ENCODE measurements around the gene RNF223. TPM values are rescaled to one million over a fixed set of nuclear protein-coding genes. Genes with fewer than 3 reads are reported as not detected.
"Not testable (repeated sequence)": the region's sequence is repeated elsewhere in the genome, so short reads cannot be mapped to it uniquely, and the experiment has no call there.

RNF223 gene
- total RNA-seq, 5 donors from 2014 or later (not counting 1 experiment from before 2014, with no cell fraction given), result not detected

GRCh38 chr1:1068517-1069055, 5.5 kb downstream of the RNF223 start:
- H3K4me1 ChIP-seq (ENCODE audit: control insufficient read depth in 1 of 2, extremely low read depth in 1 of 2, insufficient read depth in 2 of 2, low read length in 2 of 2), result peaks cover 2 to 28% of the 10 kb centered on the region in 2 experiments
- ChIA-PET CTCF (no interaction called here), POLR2A (no interaction called here)
- DNase-seq (peak; percentile 16 to 79 (median 62)), ATAC-seq (replicated peaks in 1 of 4) (peak; percentile 47 to 67 (median 56))
- WGBS (ENCODE audit: insufficient coverage), result under 1% methylated on average over 45 of the region's 55 CpGs
- H3K27ac ChIP-seq (ENCODE audit: low read length), result no peak overlapping the region
- H3K4me3 Mint-ChIP-seq, result peak overlapping the region; percentile 66 to 74 (median 68)
- peak overlapping the region; percentile 10 to 62 for H3K4me3 ChIP-seq (ENCODE audit: control insufficient read depth in 1 of 2, extremely low read depth in 1 of 2, low read length in 1 of 2)
- H3K9me3 Mint-ChIP-seq, result no peaks in the 10 kb centered on the region
- no peaks in the 10 kb centered on the region for H3K9me3 ChIP-seq
- peaks cover 0 to 8% of the 10 kb centered on the region in 2 donors for H3K27me3 Mint-ChIP-seq
- H3K4me1 Mint-ChIP-seq, result peaks cover 0 to 17% (median 16%) of the 10 kb centered on the region in 3 donors
- H3K36me3 ChIP-seq (ENCODE audit: control insufficient read depth in 2 of 2, extremely low read depth in 1 of 2, insufficient read depth in 1 of 2, low read length in 1 of 2), result no peaks in the 10 kb centered on the region
- H3K27me3 ChIP-seq (replicated peaks in 1 of 2; ENCODE audit: control insufficient read depth in 2 of 2, extremely low read depth in 1 of 2, insufficient read depth in 2 of 2, low read length in 1 of 2), result peaks cover 0 to 45% of the 10 kb centered on the region in 2 experiments
- H3K36me3 Mint-ChIP-seq, result no peaks in the 10 kb centered on the region
- no peak overlapping the region for H3K27ac Mint-ChIP-seq

- H3K4me1 Mint-ChIP-seq, result peaks cover 0 to 20% (median 18%) of the 10 kb centered on the region in 3 donors
- DNase-seq (no peak), ATAC-seq (replicated peaks in 1 of 4) (no peak)
- CTCF ChIA-PET, result no interaction called here
- 71% methylated on average over 24 of the region's 32 CpGs for WGBS (ENCODE audit: insufficient coverage)
- no peaks in the 10 kb centered on the region for H3K9me3 Mint-ChIP-seq
- no peaks in the 10 kb centered on the region for H3K36me3 Mint-ChIP-seq
- H3K27me3 ChIP-seq (replicated peaks in 1 of 2; ENCODE audit: control insufficient read depth in 2 of 2, extremely low read depth in 1 of 2, insufficient read depth in 2 of 2, low read length in 1 of 2), result peaks cover 0 to 45% of the 10 kb centered on the region in 2 experiments
- peak overlapping the region; percentile 10 to 62 for H3K4me3 ChIP-seq (ENCODE audit: control insufficient read depth in 1 of 2, extremely low read depth in 1 of 2, low read length in 1 of 2)
- H3K4me3 Mint-ChIP-seq, result peak overlapping the region; percentile 60 to 68 (median 63)
- H3K27ac Mint-ChIP-seq, result no peak overlapping the region
- no peaks in the 10 kb centered on the region for H3K9me3 ChIP-seq
- no peak overlapping the region for H3K27ac ChIP-seq (ENCODE audit: low read length)
- POLR2A ChIA-PET, result no interaction called here
- H3K27me3 Mint-ChIP-seq, result peaks cover 0 to 8% of the 10 kb centered on the region in 2 donors
- H3K4me1 ChIP-seq (ENCODE audit: control insufficient read depth in 1 of 2, extremely low read depth in 1 of 2, insufficient read depth in 2 of 2, low read length in 2 of 2), result peaks cover 2 to 34% of the 10 kb centered on the region in 2 experiments
- H3K36me3 ChIP-seq (ENCODE audit: control insufficient read depth in 2 of 2, extremely low read depth in 1 of 2, insufficient read depth in 1 of 2, low read length in 1 of 2), result no peaks in the 10 kb centered on the region
Measured at GRCh38 chr1:1067860-1068516, 6.1 kb downstream of the RNF223 start.

GRCh38 chr1:1067284-1067859, 6.7 kb downstream of the RNF223 start:
- peaks cover 0 to 45% of the 10 kb centered on the region in 2 experiments for H3K27me3 ChIP-seq (replicated peaks in 1 of 2; ENCODE audit: control insufficient read depth in 2 of 2, extremely low read depth in 1 of 2, insufficient read depth in 2 of 2, low read length in 1 of 2)
- no peak overlapping the region for H3K4me3 ChIP-seq (ENCODE audit: control insufficient read depth in 1 of 2, extremely low read depth in 1 of 2, low read length in 1 of 2)
- Mint-ChIP-seq H3K9me3 (no peaks in the 10 kb centered on the region), H3K4me3 (peak overlapping the region in 2 of 3 donors; percentile 47 to 68), H3K4me1 (peaks cover 0 to 24% (median 19%) of the 10 kb centered on the region in 3 donors), H3K36me3 (no peaks in the 10 kb centered on the region), H3K27ac (no peak overlapping the region), H3K27me3 (peaks cover 0 to 7% of the 10 kb centered on the region in 2 donors)
- ChIA-PET POLR2A (no interaction called here), CTCF (no interaction called here)
- no peak for ATAC-seq (replicated peaks in 1 of 4)
- H3K36me3 ChIP-seq (ENCODE audit: control insufficient read depth in 2 of 2, extremely low read depth in 1 of 2, insufficient read depth in 1 of 2, low read length in 1 of 2), result no peaks in the 10 kb centered on the region
- H3K27ac ChIP-seq (ENCODE audit: low read length), result no peak overlapping the region
- peaks cover 2 to 34% of the 10 kb centered on the region in 2 experiments for H3K4me1 ChIP-seq (ENCODE audit: control insufficient read depth in 1 of 2, extremely low read depth in 1 of 2, insufficient read depth in 2 of 2, low read length in 2 of 2)
- H3K9me3 ChIP-seq, result no peaks in the 10 kb centered on the region
- 96% methylated on average over 52 of the region's 54 CpGs for WGBS (ENCODE audit: insufficient coverage)
- no peak for DNase-seq

- H3K36me3 ChIP-seq (ENCODE audit: control insufficient read depth in 2 of 2, extremely low read depth in 1 of 2, insufficient read depth in 1 of 2, low read length in 1 of 2), result no peaks in the 10 kb centered on the region
- Mint-ChIP-seq H3K4me1 (peaks cover 0 to 25% (median 19%) of the 10 kb centered on the region in 3 donors), H3K36me3 (no peaks in the 10 kb centered on the region), H3K27me3 (peaks cover 0 to 8% of the 10 kb centered on the region in 2 donors), H3K27ac (no peak overlapping the region), H3K9me3 (no peaks in the 10 kb centered on the region), H3K4me3 (peak overlapping the region in 2 of 3 donors; percentile 16 to 28)
- ATAC-seq (replicated peaks in 1 of 4) (no peak), DNase-seq (peak in 1 of 35 experiments; percentile 32)
- H3K4me1 ChIP-seq (ENCODE audit: control insufficient read depth in 1 of 2, extremely low read depth in 1 of 2, insufficient read depth in 2 of 2, low read length in 2 of 2), result peaks cover 2 to 37% of the 10 kb centered on the region in 2 experiments
- CTCF ChIA-PET, result interaction anchor here in 1 of 2 donors (0.6 kb wide), 1 partner anchor 350 kb away, joined by 4 read pairs; no protein-coding TSS in a partner anchor
- WGBS (ENCODE audit: insufficient coverage), result 50% methylated on average over 13 of the region's 27 CpGs
- POLR2A ChIA-PET, result no interaction called here
- no peak overlapping the region for H3K27ac ChIP-seq (ENCODE audit: low read length)
- peaks cover 0 to 49% of the 10 kb centered on the region in 2 experiments for H3K27me3 ChIP-seq (replicated peaks in 1 of 2; ENCODE audit: control insufficient read depth in 2 of 2, extremely low read depth in 1 of 2, insufficient read depth in 2 of 2, low read length in 1 of 2)
- no peaks in the 10 kb centered on the region for H3K9me3 ChIP-seq
- H3K4me3 ChIP-seq (ENCODE audit: control insufficient read depth in 1 of 2, extremely low read depth in 1 of 2, low read length in 1 of 2), result no peak overlapping the region
Measured at GRCh38 chr1:1066403-1067283, 7.5 kb downstream of the RNF223 start.

GRCh38 chr1:1065940-1066304, 8.2 kb downstream of the RNF223 start:
- POLR2A ChIA-PET, H3K27ac Mint-ChIP-seq: not testable (repeated sequence)
- CTCF ChIA-PET, result interaction anchor here in 1 of 2 donors (0.6 kb wide), 1 partner anchor 351 kb away, joined by 4 read pairs; no protein-coding TSS in a partner anchor

More at GRCh38 chr1:1065940-1066304, 8.2 kb downstream of the RNF223 start:
- not testable (repeated sequence) for H3K9me3 ChIP-seq; H3K9me3 Mint-ChIP-seq; H3K36me3 ChIP-seq (ENCODE audit: control insufficient read depth in 2 of 2, extremely low read depth in 1 of 2, insufficient read depth in 1 of 2, low read length in 1 of 2); H3K4me3 Mint-ChIP-seq; ATAC-seq (replicated peaks in 1 of 4); H3K4me3 ChIP-seq (ENCODE audit: control insufficient read depth in 1 of 2, extremely low read depth in 1 of 2, low read length in 1 of 2); DNase-seq; H3K36me3 Mint-ChIP-seq; H3K27ac ChIP-seq (ENCODE audit: low read length)
- 59% methylated on average over 5 of the region's 11 CpGs for WGBS (ENCODE audit: insufficient coverage)
- Mint-ChIP-seq H3K4me1 (peaks cover 0 to 28% (median 19%) of the 10 kb centered on the region in 3 donors), H3K27me3 (peaks cover 3 to 14% of the 10 kb centered on the region in 2 donors)
- Histone ChIP-seq H3K27me3 (replicated peaks in 1 of 2; ENCODE audit: control insufficient read depth in 2 of 2, extremely low read depth in 1 of 2, insufficient read depth in 2 of 2, low read length in 1 of 2) (peaks cover 0 to 56% of the 10 kb centered on the region in 2 experiments), H3K4me1 (ENCODE audit: control insufficient read depth in 1 of 2, extremely low read depth in 1 of 2, insufficient read depth in 2 of 2, low read length in 2 of 2) (peaks cover 2 to 37% of the 10 kb centered on the region in 2 experiments)

All from T-cell (primary cell).